Measurements from ENCODE around the gene GPALPP1.

DNA sequence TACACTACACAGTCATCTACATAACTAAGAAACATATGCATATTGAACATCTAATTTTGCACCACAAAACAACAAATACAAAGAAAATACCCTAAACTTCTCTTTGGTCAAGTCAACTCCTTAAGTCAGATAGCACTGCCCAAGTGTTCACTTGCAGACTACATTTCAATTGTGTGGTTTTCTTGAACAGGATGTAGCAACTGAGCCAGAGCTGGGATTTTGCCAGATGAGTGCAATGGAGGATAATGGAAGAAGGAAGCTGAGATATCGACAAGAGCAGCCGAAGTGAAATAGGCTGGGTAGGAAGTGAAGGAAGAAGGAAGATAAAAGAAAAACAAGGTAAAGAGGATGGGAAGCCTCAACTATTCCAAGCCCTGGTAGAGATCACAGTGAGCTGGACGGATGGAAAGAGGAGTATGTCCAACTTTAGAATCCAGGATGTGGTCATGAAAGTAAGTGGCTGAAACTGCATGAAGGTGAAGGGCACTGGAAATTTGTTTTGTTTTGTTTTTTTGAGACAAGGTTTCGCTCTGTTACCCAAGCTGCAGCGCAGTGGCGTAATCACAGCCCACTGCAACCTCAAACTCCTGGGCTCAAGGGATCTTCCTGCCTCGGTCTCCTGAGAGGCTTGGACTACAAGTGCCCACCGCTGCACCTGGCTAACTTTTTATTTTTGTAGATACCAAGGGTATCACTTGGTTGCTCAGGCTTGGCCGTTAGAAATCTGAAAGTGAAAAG lies 15.1 kb upstream of the GPALPP1 start:
- TF ChIP-seq, protein P1, sequence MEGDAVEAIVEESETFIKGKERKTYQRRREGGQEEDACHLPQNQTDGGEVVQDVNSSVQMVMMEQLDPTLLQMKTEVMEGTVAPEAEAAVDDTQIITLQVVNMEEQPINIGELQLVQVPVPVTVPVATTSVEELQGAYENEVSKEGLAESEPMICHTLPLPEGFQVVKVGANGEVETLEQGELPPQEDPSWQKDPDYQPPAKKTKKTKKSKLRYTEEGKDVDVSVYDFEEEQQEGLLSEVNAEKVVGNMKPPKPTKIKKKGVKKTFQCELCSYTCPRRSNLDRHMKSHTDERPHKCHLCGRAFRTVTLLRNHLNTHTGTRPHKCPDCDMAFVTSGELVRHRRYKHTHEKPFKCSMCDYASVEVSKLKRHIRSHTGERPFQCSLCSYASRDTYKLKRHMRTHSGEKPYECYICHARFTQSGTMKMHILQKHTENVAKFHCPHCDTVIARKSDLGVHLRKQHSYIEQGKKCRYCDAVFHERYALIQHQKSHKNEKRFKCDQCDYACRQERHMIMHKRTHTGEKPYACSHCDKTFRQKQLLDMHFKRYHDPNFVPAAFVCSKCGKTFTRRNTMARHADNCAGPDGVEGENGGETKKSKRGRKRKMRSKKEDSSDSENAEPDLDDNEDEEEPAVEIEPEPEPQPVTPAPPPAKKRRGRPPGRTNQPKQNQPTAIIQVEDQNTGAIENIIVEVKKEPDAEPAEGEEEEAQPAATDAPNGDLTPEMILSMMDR (IDR thresholded peaks at IDR 0.05) = no peak
- TF ChIP-seq EZH2 (IDR thresholded peaks at IDR 0.05) = no peak
